Lower leg skin (tissue), 3 donors: Measurements from ENCODE around the gene UBQLN1.

Source experiments
- CTCF ChIP-seq, 3 donors: fragments of 450-650 bp; IDR thresholded peaks; one replicate each; pipeline ENCODE4 v1.5.1; 2016; ENCODE audit warnings: antibody characterized with exemption in 3 of 3, mild to moderate bottlenecking in 3 of 3, moderate library complexity in 2 of 3
- POLR2A ChIP-seq, 2 donors: fragments of 450-650 bp; IDR thresholded peaks; one replicate each; pipeline ENCODE4 v1.6.1; 2016 to 2017; ENCODE audit warnings: antibody characterized with exemption in 2 of 2, mild to moderate bottlenecking in 1 of 2, moderate library complexity in 1 of 2

- TF ChIP-seq POLR2A (IDR thresholded peaks at IDR 0.05) (no peak), CTCF (IDR thresholded peaks at IDR 0.05) (no peak)
Observed at GRCh38 chr9:83652433-83652832, 55.3 kb downstream of the UBQLN1 start.
